ENCODE measurements around the gene IL1RAPL1.

DNA sequence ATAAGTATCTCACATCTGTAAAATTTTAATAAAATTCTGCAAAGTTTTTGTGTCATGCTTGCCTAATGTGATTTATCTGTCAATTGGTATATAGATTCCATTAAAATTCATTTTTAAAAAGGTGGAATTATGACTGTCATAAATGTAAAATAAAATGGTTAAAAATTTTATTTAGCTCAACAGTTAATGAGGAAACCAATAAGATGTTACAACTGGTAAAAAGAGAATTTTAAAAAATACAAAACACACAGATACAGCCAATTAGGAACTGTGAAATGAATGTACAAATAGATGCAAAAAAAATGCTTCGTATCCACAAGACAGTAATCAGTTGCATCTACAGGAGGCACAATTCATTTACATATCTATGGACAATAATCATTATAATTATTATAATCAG, 297.6 kb downstream of the IL1RAPL1 start:
- TF ChIP-seq POLR2A (IDR thresholded peaks at IDR 0.05; ENCODE audit: low read length) (no peak), KDM1A (IDR thresholded peaks at IDR 0.05; ENCODE audit: low read depth) (no peak)
- TF ChIP-seq, protein P1, sequence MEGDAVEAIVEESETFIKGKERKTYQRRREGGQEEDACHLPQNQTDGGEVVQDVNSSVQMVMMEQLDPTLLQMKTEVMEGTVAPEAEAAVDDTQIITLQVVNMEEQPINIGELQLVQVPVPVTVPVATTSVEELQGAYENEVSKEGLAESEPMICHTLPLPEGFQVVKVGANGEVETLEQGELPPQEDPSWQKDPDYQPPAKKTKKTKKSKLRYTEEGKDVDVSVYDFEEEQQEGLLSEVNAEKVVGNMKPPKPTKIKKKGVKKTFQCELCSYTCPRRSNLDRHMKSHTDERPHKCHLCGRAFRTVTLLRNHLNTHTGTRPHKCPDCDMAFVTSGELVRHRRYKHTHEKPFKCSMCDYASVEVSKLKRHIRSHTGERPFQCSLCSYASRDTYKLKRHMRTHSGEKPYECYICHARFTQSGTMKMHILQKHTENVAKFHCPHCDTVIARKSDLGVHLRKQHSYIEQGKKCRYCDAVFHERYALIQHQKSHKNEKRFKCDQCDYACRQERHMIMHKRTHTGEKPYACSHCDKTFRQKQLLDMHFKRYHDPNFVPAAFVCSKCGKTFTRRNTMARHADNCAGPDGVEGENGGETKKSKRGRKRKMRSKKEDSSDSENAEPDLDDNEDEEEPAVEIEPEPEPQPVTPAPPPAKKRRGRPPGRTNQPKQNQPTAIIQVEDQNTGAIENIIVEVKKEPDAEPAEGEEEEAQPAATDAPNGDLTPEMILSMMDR (IDR thresholded peaks at IDR 0.05) = no peak
- TF ChIP-seq, protein P2, sequence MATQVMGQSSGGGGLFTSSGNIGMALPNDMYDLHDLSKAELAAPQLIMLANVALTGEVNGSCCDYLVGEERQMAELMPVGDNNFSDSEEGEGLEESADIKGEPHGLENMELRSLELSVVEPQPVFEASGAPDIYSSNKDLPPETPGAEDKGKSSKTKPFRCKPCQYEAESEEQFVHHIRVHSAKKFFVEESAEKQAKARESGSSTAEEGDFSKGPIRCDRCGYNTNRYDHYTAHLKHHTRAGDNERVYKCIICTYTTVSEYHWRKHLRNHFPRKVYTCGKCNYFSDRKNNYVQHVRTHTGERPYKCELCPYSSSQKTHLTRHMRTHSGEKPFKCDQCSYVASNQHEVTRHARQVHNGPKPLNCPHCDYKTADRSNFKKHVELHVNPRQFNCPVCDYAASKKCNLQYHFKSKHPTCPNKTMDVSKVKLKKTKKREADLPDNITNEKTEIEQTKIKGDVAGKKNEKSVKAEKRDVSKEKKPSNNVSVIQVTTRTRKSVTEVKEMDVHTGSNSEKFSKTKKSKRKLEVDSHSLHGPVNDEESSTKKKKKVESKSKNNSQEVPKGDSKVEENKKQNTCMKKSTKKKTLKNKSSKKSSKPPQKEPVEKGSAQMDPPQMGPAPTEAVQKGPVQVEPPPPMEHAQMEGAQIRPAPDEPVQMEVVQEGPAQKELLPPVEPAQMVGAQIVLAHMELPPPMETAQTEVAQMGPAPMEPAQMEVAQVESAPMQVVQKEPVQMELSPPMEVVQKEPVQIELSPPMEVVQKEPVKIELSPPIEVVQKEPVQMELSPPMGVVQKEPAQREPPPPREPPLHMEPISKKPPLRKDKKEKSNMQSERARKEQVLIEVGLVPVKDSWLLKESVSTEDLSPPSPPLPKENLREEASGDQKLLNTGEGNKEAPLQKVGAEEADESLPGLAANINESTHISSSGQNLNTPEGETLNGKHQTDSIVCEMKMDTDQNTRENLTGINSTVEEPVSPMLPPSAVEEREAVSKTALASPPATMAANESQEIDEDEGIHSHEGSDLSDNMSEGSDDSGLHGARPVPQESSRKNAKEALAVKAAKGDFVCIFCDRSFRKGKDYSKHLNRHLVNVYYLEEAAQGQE (IDR thresholded peaks at IDR 0.05) = no peak
